GM06990 (cell line): Measurements from ENCODE around the gene SLC15A3.

Experiments
- DNase-seq: peaks from one replicate; pipeline ENCODE4 v3.0.0-alpha.2; 2011; ENCODE audit not compliant: insufficient read length; ENCODE audit errors: extremely low read depth
- H3K27me3 ChIP-seq: replicated peaks from 2 replicates; pipeline ENCODE4 v1.6.0; 2011; ENCODE audit warnings: low read length; ENCODE audit not compliant: control insufficient read depth, insufficient read depth
- H3K36me3 ChIP-seq: 2 replicates; pipeline ENCODE4 v1.5.1; 2011; ENCODE audit warnings: low read length; ENCODE audit not compliant: control insufficient read depth, insufficient read depth
- H3K4me3 ChIP-seq: replicated peaks from 2 replicates; pipeline ENCODE4 v1.5.1; 2011; ENCODE audit warnings: low read depth, mild to moderate bottlenecking, control low read depth, low read length
- TF ChIP-seq, protein P1 (sequence below): IDR thresholded peaks from 2 replicates; pipeline ENCODE4 v1.5.1; 2011; ENCODE audit warnings: low read length, control low read depth, mild to moderate bottlenecking, inconsistent platforms; ENCODE audit not compliant: insufficient read depth, poor library complexity, severe bottlenecking

Gene SLC15A3

DNA sequence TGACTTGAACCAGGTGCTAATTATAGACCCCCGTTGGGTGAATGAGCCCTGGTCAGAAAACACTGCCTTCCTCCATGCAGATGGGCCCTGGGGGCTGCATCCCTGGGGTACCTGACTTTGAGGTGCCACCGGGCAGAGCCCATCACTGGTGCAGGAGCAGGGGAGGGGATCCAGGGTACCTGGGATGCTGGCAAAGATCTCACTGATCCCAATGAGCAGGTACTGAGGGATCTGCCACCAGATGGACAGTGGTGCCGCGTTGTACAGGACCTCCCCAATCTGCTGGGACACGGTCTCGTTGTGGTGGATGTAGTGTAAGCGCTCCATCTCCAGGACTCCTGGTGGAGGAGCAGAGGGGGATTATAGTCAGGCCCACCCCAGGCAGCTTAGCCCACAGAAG is 12.7 kb downstream of the SLC15A3 start:
- DNase-seq = no peak
- no peaks in the 10 kb centered on the region for H3K27me3 ChIP-seq
- TF ChIP-seq, protein P1, sequence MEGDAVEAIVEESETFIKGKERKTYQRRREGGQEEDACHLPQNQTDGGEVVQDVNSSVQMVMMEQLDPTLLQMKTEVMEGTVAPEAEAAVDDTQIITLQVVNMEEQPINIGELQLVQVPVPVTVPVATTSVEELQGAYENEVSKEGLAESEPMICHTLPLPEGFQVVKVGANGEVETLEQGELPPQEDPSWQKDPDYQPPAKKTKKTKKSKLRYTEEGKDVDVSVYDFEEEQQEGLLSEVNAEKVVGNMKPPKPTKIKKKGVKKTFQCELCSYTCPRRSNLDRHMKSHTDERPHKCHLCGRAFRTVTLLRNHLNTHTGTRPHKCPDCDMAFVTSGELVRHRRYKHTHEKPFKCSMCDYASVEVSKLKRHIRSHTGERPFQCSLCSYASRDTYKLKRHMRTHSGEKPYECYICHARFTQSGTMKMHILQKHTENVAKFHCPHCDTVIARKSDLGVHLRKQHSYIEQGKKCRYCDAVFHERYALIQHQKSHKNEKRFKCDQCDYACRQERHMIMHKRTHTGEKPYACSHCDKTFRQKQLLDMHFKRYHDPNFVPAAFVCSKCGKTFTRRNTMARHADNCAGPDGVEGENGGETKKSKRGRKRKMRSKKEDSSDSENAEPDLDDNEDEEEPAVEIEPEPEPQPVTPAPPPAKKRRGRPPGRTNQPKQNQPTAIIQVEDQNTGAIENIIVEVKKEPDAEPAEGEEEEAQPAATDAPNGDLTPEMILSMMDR = no peak
- peaks cover 42% of the 10 kb centered on the region for H3K36me3 ChIP-seq
- no peak overlapping the region for H3K4me3 ChIP-seq

DNA sequence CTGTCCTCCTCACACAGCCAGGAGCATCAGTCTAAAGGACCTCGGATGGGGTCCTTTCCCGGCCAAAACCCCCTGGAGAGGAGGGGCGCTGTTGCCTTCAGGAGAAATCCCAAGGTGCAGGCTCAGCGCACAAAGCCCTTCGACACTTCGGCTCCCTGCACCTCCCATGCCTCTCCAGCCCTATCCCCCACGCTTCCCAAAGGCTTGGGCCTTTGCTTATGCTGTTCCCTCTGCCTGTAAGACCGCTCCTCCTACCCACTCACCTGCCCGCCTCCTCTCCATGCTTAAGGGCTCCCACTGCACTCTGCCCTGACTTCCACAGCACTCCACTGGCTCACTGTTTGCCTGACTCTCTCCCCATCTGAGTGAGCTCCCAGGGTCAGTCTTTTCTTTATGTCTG is 13.5 kb downstream of the SLC15A3 start:
- DNase-seq = no peak
- Histone ChIP-seq H3K4me3 (no peak overlapping the region), H3K27me3 (no peaks in the 10 kb centered on the region), H3K36me3 (peaks cover 40% of the 10 kb centered on the region)
- TF ChIP-seq, protein P1 = no peak

DNA sequence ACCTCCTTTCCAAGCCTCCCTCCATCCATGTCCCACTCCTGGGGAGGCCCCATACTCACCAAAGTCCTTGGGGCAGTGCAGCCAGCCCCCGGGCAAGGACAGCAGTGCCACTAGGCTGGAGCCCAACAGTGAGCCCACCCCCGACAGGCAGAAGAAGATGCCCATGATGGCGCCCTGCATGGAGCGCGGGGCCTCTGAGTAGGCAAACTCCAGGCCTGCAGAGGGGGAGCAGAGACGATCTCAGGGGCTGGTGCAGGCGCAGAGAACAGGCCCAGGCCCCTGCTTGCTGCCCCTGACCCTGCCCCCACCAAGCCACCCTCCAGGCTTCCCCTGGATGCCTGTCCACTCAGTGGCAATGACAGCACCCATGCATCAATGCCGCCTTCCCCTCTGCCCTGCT is 14.2 kb downstream of the SLC15A3 start:
- no peak overlapping the region for H3K4me3 ChIP-seq
- TF ChIP-seq, protein P1 = no peak
- H3K27me3 ChIP-seq = no peaks in the 10 kb centered on the region
- DNase-seq = no peak
- peaks cover 36% of the 10 kb centered on the region for H3K36me3 ChIP-seq

DNA sequence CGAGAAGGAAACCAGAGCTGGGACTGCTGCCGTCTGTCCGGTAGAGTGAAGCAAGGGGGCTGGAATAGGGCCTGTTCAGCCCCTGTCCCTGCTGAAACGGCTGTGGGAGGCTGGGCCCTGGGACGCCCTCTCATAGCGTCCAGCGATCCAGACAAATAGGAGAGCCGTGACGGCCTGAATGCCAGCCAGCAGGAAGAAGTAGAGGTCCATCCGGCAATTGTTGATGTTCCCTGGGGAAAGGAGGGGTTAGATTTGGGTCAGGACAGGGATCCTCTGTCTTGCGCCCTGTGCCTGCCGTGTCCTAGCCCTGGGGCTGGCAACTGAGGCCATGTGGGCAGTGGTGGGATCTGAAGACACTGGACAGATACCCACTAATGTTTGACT is 14.8 kb downstream of the SLC15A3 start:
- DNase-seq = no peak
- Histone ChIP-seq H3K4me3 (no peak overlapping the region), H3K27me3 (no peaks in the 10 kb centered on the region), H3K36me3 (peaks cover 31% of the 10 kb centered on the region)
- TF ChIP-seq, protein P1 = no peak

DNA sequence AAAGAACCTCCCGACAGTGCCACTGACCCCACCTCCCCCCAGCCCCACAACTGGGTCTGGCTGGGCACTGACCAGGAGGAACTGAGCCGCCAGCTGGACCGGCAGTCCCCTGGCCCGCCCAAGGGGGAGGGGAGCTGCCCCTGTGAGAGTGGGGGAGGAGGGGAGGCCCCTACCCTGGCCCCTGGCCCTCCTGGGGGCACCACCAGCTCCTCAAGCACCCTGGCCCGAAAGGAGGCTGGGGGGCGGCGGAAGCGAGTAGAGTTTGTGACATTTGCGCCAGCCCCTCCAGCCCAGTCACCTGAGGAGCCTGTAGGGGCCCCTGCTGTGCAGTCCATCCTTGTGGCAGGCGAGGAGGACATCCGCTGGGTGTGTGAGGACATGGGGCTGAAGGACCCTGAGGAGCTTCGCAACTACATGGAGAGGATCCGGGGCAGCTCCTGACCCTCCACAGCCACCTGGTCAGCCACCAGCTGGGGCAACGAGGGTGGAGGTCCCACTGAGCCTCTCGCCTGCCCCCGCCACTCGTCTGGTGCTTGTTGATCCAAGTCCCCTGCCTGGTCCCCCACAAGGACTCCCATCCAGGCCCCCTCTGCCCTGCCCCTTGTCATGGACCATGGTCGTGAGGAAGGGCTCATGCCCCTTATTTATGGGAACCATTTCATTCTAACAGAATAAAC is 15.4 kb downstream of the SLC15A3 start:
- TF ChIP-seq, protein P1 = no peak
- H3K27me3 ChIP-seq = no peaks in the 10 kb centered on the region
- H3K4me3 ChIP-seq = no peak overlapping the region
- peaks cover 26% of the 10 kb centered on the region for H3K36me3 ChIP-seq
- DNase-seq = no peak
